CD14-positive monocyte (primary cell): Measurements from ENCODE around the gene IRX4. TPM values are rescaled to one million over a fixed set of nuclear protein-coding genes. Genes with fewer than 3 reads are reported as not detected.
A peak's percentile ranks its signal among the peaks of the same experiment; 100 is the strongest.

Experiments
- DNase-seq, 3 donors: peaks; one replicate each; pipeline ENCODE4 v3.0.0-alpha.2; 2011 to 2022
- H2AFZ ChIP-seq: 2 replicates; pipeline ENCODE4 v1.6.0; 2012; ENCODE audit warnings: mild to moderate bottlenecking, low read depth, low read length, inconsistent platforms; ENCODE audit not compliant: insufficient read depth, poor library complexity, severe bottlenecking
- H3K27ac ChIP-seq, 2 donors: 1 replicate in 1 of 2; 2 replicates in 1 of 2; pipeline ENCODE4 v1.5.1; 2012 to 2013; ENCODE audit warnings: low read length in 2 of 2, control low read depth in 1 of 2, inconsistent platforms in 1 of 2, low read depth in 1 of 2, mild to moderate bottlenecking in 1 of 2
- H3K27me3 ChIP-seq, 2 donors: one replicate each; pipeline versions ENCODE4 v1.6.0 to v1.6.1; 2011 to 2013; ENCODE audit warnings: low read length in 2 of 2; ENCODE audit not compliant: control insufficient read depth in 2 of 2, insufficient read depth in 2 of 2
- H3K36me3 ChIP-seq, 2 donors: replicated peaks in 1 of 2; 1 replicate in 1 of 2; 2 replicates in 1 of 2; pipeline versions ENCODE4 v1.5.1 to v1.6.1; 2012 to 2013; ENCODE audit warnings: low read length in 2 of 2, control low read depth in 1 of 2, inconsistent platforms in 1 of 2, mild to moderate bottlenecking in 1 of 2; ENCODE audit not compliant: insufficient read depth in 2 of 2, control insufficient read depth in 1 of 2
- H3K4me1 ChIP-seq, 2 donors: 1 replicate in 1 of 2; 2 replicates in 1 of 2; pipeline versions ENCODE4 v1.5.1 to v1.6.1; 2012 to 2013; ENCODE audit warnings: low read length in 2 of 2, control low read depth in 1 of 2, inconsistent platforms in 1 of 2, mild to moderate bottlenecking in 1 of 2, moderate library complexity in 1 of 2; ENCODE audit not compliant: insufficient read depth in 2 of 2, control insufficient read depth in 1 of 2
- H3K4me2 ChIP-seq: replicated peaks from 2 replicates; pipeline ENCODE3; 2012; ENCODE audit warnings: low read length, moderate library complexity, mild to moderate bottlenecking; ENCODE audit not compliant: poor library complexity, severe bottlenecking; ENCODE audit errors: extremely low read depth
- H3K4me3 ChIP-seq, 3 experiments: fragments of 200-600 bp in 1 of 3; sonication (generic) in 1 of 3; replicated peaks in 1 of 3; 1 replicate in 2 of 3; 2 replicates in 1 of 3; pipeline ENCODE4 v1.5.1; 2011 to 2013; ENCODE audit warnings: low read length in 3 of 3, mild to moderate bottlenecking in 3 of 3, control low read depth in 2 of 3, low read depth in 2 of 3, inconsistent platforms in 1 of 3, moderate library complexity in 1 of 3
- H3K79me2 ChIP-seq: 2 replicates; pipeline ENCODE4 v1.6.0; 2012; ENCODE audit warnings: mild to moderate bottlenecking, control low read depth, inconsistent platforms, low read length, moderate library complexity; ENCODE audit not compliant: insufficient read depth
- H3K9ac ChIP-seq: 2 replicates; pipeline ENCODE4 v1.6.0; 2017; ENCODE audit warnings: low read length, mild to moderate bottlenecking; ENCODE audit not compliant: insufficient read depth, poor library complexity, severe bottlenecking
- H3K9me3 ChIP-seq, 2 donors: replicated peaks in 1 of 2; 1 replicate in 1 of 2; 2 replicates in 1 of 2; pipeline versions ENCODE4 v1.5.1 to v1.6.1; 2012 to 2013; ENCODE audit warnings: low read length in 2 of 2, control low read depth in 1 of 2; ENCODE audit not compliant: control insufficient read depth in 1 of 2, insufficient read depth in 1 of 2
- H4K20me1 ChIP-seq: 2 replicates; pipeline ENCODE4 v1.6.0; 2012; ENCODE audit warnings: mild to moderate bottlenecking, low read length, control low read depth, moderate library complexity; ENCODE audit not compliant: insufficient read depth
- H3K27ac Mint-ChIP-seq, 7 donors: one replicate each; pipeline ENCODE4 v1.8.0; 2020; ENCODE audit warnings: mild to moderate bottlenecking in 7 of 7, mixed read lengths in 7 of 7, moderate library complexity in 6 of 7, inconsistent platforms in 2 of 7
- H3K27me3 Mint-ChIP-seq, 3 donors: one replicate each; pipeline ENCODE4 v1.8.0; 2021 to 2022; ENCODE audit warnings: low read depth in 3 of 3, mild to moderate bottlenecking in 3 of 3, mixed read lengths in 3 of 3, moderate library complexity in 3 of 3, inconsistent platforms in 1 of 3
- H3K36me3 Mint-ChIP-seq, 2 donors: one replicate each; pipeline ENCODE4 v1.8.0; 2020; ENCODE audit warnings: mixed read lengths in 2 of 2, inconsistent platforms in 1 of 2, mild to moderate bottlenecking in 1 of 2
- H3K4me1 Mint-ChIP-seq: one replicate; pipeline ENCODE4 v1.8.0; 2020; ENCODE audit warnings: mild to moderate bottlenecking, mixed read lengths
- H3K4me3 Mint-ChIP-seq, 2 donors: one replicate each; pipeline ENCODE4 v1.8.0; 2020; ENCODE audit warnings: mild to moderate bottlenecking in 2 of 2, mixed read lengths in 2 of 2, moderate library complexity in 1 of 2
- H3K9me3 Mint-ChIP-seq, 7 donors: one replicate each; pipeline ENCODE4 v1.8.0; 2020 to 2022; ENCODE audit warnings: mixed read lengths in 7 of 7, mild to moderate bottlenecking in 6 of 7, moderate library complexity in 6 of 7, inconsistent platforms in 2 of 7
- WGBS: methylation state at CpG from one replicate; pipeline ENCODE4 v1.1.5; 2013; ENCODE audit warnings: missing lambda C conversion rate; ENCODE audit not compliant: insufficient coverage; 5-methylcytosine and 5-hydroxymethylcytosine counted together
- intact Hi-C, 2 donors: fragments of 100-400 bp; cut with micrococcal nuclease; formaldehyde crosslinking; loops; one replicate each; pipeline versions ENCODE4 v1.15.0 to v1.15.1; 2023
- polyA plus RNA-seq, 3 donors: library from polyadenylated mRNA; depleted of rRNA in 1 of 3; unstranded in 2 of 3; stranded (reverse) in 1 of 3; fragments of 300-500 nt in 2 of 3; fragments of >200 nt in 1 of 3; fragmentation: Illumina TruSeq in 2 of 3; gene quantifications; 1 replicate in 2 of 3; 2 replicates in 1 of 3; pipeline ENCODE4 v1.2.3, GENCODE V29; 2012 to 2021
- TF ChIP-seq, protein P1 (sequence below): fragments of 200-600 bp; IDR thresholded peaks from one replicate; pipeline ENCODE4 v1.8.0; 2022; ENCODE audit warnings: antibody characterized with exemption, mild to moderate bottlenecking

Gene IRX4
- polyA plus RNA-seq, 3 donors = not detected

DNA sequence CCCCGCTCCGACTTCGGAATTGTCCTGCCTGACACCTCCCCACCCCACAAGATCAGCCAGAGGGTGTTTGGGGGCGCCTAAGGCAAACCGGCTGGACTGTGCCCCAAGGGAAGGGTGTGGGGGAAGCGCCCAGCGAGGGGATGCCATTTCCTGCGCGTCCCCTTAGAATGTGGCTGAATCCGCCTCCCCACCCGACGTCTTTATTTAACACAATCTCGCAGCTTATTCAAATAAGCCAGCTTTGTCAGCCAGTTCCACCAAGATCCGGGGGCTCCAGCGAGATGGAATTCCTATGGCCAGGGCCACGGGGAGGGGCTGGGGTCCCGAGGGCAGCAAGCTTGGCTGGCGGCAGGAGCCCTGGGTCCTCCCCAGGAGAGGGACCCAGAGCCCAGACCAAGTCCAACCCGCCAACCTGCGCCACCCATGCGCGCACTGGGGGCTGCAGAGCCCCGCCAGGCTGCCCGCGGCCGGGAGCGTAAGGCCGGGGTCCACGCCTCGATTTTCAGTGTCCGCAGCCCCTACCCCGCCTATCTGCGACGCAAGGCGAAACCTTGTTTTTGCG is 7.4 kb downstream of the IRX4 start:
- Histone ChIP-seq H3K36me3 (no peaks in the 10 kb centered on the region), H3K4me3 (no peak overlapping the region), H3K9ac (no peak overlapping the region), H2AFZ (no peak overlapping the region), H3K27ac (no peak overlapping the region), H4K20me1 (no peaks in the 10 kb centered on the region), H3K9me3 (peaks cover 5 to 7% of the 10 kb centered on the region in 2 donors), H3K79me2 (no peaks in the 10 kb centered on the region), H3K4me2 (no peak overlapping the region), H3K27me3 (peaks cover 43 to 77% of the 10 kb centered on the region in 2 donors), H3K4me1 (no peaks in the 10 kb centered on the region)
- Mint-ChIP-seq H3K9me3 (peaks cover 0 to 19% (median 4%) of the 10 kb centered on the region in 7 donors), H3K27ac (no peak overlapping the region), H3K4me1 (no peaks in the 10 kb centered on the region), H3K4me3 (peak overlapping the region in 1 of 2 donors; percentile 85), H3K36me3 (peaks cover 2 to 4% of the 10 kb centered on the region in 2 donors), H3K27me3 (peaks cover 64 to 83% (median 80%) of the 10 kb centered on the region in 3 donors)
- no peak for DNase-seq
- intact Hi-C loops = no loop called here
- 6% methylated on average over 29 of the region's 36 CpGs for WGBS
- TF ChIP-seq, protein P1, sequence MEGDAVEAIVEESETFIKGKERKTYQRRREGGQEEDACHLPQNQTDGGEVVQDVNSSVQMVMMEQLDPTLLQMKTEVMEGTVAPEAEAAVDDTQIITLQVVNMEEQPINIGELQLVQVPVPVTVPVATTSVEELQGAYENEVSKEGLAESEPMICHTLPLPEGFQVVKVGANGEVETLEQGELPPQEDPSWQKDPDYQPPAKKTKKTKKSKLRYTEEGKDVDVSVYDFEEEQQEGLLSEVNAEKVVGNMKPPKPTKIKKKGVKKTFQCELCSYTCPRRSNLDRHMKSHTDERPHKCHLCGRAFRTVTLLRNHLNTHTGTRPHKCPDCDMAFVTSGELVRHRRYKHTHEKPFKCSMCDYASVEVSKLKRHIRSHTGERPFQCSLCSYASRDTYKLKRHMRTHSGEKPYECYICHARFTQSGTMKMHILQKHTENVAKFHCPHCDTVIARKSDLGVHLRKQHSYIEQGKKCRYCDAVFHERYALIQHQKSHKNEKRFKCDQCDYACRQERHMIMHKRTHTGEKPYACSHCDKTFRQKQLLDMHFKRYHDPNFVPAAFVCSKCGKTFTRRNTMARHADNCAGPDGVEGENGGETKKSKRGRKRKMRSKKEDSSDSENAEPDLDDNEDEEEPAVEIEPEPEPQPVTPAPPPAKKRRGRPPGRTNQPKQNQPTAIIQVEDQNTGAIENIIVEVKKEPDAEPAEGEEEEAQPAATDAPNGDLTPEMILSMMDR = no peak

DNA sequence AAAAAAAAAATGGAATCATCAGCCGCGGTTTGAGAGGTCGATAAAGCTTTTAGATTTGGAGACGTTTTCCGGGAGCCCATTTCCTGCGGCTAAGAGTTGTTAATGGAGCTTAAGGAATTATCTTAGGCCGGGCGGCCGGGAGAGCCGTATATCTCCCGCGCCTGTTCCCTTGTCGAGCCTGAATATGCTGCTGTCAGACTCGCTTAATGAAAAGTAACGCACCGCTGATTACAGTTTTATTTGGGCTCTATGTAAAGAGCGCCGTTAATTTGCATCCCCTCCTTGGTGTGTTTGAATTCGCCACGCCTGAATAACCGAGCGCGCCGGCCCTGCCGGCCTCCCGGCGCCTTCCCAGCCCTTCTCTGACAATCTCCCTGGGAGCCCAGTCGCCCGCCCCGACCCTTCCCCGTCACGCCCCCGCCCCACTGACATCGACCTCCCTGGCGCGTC is 7.9 kb downstream of the IRX4 start:
- no peak overlapping the region for H3K4me2 ChIP-seq
- no peak overlapping the region for H3K27ac ChIP-seq
- no peak overlapping the region for H2AFZ ChIP-seq
- H3K4me3 Mint-ChIP-seq = peak overlapping the region in 1 of 2 donors; percentile 85
- DNase-seq = no peak
- H4K20me1 ChIP-seq = no peaks in the 10 kb centered on the region
- peaks cover 39 to 71% of the 10 kb centered on the region in 2 donors for H3K27me3 ChIP-seq
- TF ChIP-seq, protein P1 = no peak
- H3K4me1 ChIP-seq = no peaks in the 10 kb centered on the region
- intact Hi-C loops = no loop called here
- H3K4me3 ChIP-seq = no peak overlapping the region
- H3K9me3 Mint-ChIP-seq = peaks cover 0 to 19% (median 4%) of the 10 kb centered on the region in 7 donors
- no peaks in the 10 kb centered on the region for H3K4me1 Mint-ChIP-seq
- H3K79me2 ChIP-seq = no peaks in the 10 kb centered on the region
- H3K36me3 Mint-ChIP-seq = peaks cover 2 to 4% of the 10 kb centered on the region in 2 donors
- 4% methylated on average over 34 of the region's 36 CpGs for WGBS
- H3K9me3 ChIP-seq = peaks cover 9 to 11% of the 10 kb centered on the region in 2 donors
- H3K9ac ChIP-seq = no peak overlapping the region
- no peaks in the 10 kb centered on the region for H3K36me3 ChIP-seq
- peaks cover 58 to 78% (median 75%) of the 10 kb centered on the region in 3 donors for H3K27me3 Mint-ChIP-seq
- no peak overlapping the region for H3K27ac Mint-ChIP-seq
